Activated CD8-positive, alpha-beta T cell treated with anti-CD3 and anti-CD28 coated beads for 36 hours (primary cell): ENCODE measurements around the gene CUTA. TPM values are rescaled to one million over a fixed set of nuclear protein-coding genes. Genes with fewer than 3 reads are reported as not detected.
A peak's percentile ranks its signal among the peaks of the same experiment; 100 is the strongest.

Experiments
- ATAC-seq: fragments of 200-7000 bp; cut with Tn5 transposase; one replicate; pipeline ENCODE4 v1.10.0; 2021; ENCODE audit warnings: mild to moderate bottlenecking, moderate library complexity
- CTCF ChIA-PET: fragments of 350-600 bp; sonication (Branson Sonifier 250); formaldehyde crosslinking; loops from one replicate; lab custom pipeline; 2021; ENCODE audit warnings: antibody characterized with exemption; lab: Charles Lee
- POLR2A ChIA-PET: fragments of 350-600 bp; sonication (Branson Sonifier 250); formaldehyde crosslinking; loops from one replicate; lab custom pipeline; 2021; ENCODE audit warnings: antibody characterized with exemption; lab: Charles Lee
- DNase-seq: peaks from one replicate; pipeline ENCODE4 v3.0.0-alpha.2; 2020
- H3K27ac Mint-ChIP-seq: one replicate; pipeline ENCODE4 v1.8.0; 2021; ENCODE audit warnings: mild to moderate bottlenecking, mixed read lengths
- H3K27me3 Mint-ChIP-seq: one replicate; pipeline ENCODE4 v1.8.0; 2021; ENCODE audit warnings: mixed read lengths
- H3K36me3 Mint-ChIP-seq: one replicate; pipeline ENCODE4 v1.8.0; 2021; ENCODE audit warnings: low read depth, mixed read lengths
- H3K4me1 Mint-ChIP-seq: one replicate; pipeline ENCODE4 v1.8.0; 2021; ENCODE audit warnings: low read depth, mixed read lengths
- H3K4me3 Mint-ChIP-seq: one replicate; pipeline ENCODE4 v1.8.0; 2021; ENCODE audit warnings: mild to moderate bottlenecking, moderate library complexity, mixed read lengths
- H3K9me3 Mint-ChIP-seq: one replicate; pipeline ENCODE4 v1.8.0; 2021; ENCODE audit warnings: mixed read lengths
- CTCF ChIP-seq: fragments of 200-600 bp; IDR thresholded peaks from one replicate; pipeline ENCODE4 v1.8.0; 2022; ENCODE audit warnings: antibody characterized with exemption, mild to moderate bottlenecking
- intact Hi-C: fragments of 100-400 bp; cut with micrococcal nuclease; formaldehyde crosslinking; loops from one replicate; pipeline ENCODE4 v1.10.0; 2022
- total RNA-seq, 2 experiments: library from RNA; stranded (reverse); gene quantifications; one replicate each; pipeline ENCODE4 v1.2.3, GENCODE V29; 2021

CUTA gene
- total RNA-seq, 2 experiments from 2014 or later: 155 to 160 TPM

GRCh38 chr6:33416386-33417127 is 1.4 kb downstream of the CUTA start:
- ATAC-seq (no peak), DNase-seq (peak; percentile 60)
- H3K36me3 Mint-ChIP-seq: peaks cover 37% of the 10 kb centered on the region
- H3K27ac Mint-ChIP-seq: peak overlapping the region; percentile 100
- peak overlapping the region; percentile 98 for H3K4me3 Mint-ChIP-seq
- intact Hi-C loops: no loop called here
- TF ChIP-seq CTCF: no peak
- H3K27me3 Mint-ChIP-seq: no peaks in the 10 kb centered on the region
- ChIA-PET POLR2A (interaction anchor here (0.8 to 5.4 kb wide), 11 partner anchors 9 to 163 kb away, joined by 3 to 46 read pairs (median 4); partner anchors contain the start of genes B3GALT4 and ZBTB9), CTCF (interaction anchor here (1.4 to 1.5 kb wide), 2 partner anchors 9 to 26 kb away, joined by 3 to 4 read pairs; no protein-coding TSS in a partner anchor)
- no peaks in the 10 kb centered on the region for H3K9me3 Mint-ChIP-seq
- H3K4me1 Mint-ChIP-seq: peaks cover 70% of the 10 kb centered on the region

GRCh38 chr6:33415831-33416230 is 2.1 kb downstream of the CUTA start:
- no peak for DNase-seq
- ATAC-seq: no peak
- Mint-ChIP-seq H3K36me3 (peaks cover 37% of the 10 kb centered on the region), H3K27ac (peak overlapping the region; percentile 100), H3K27me3 (no peaks in the 10 kb centered on the region), H3K4me1 (peaks cover 66% of the 10 kb centered on the region), H3K9me3 (no peaks in the 10 kb centered on the region), H3K4me3 (peak overlapping the region; percentile 98)
- TF ChIP-seq CTCF: no peak
- ChIA-PET POLR2A (interaction anchor here (0.9 to 5.4 kb wide), 3 partner anchors 10 to 139 kb away, joined by 3 to 46 read pairs (median 6); partner anchors contain the start of gene B3GALT4), CTCF (interaction anchor here (1.3 to 1.5 kb wide), 3 partner anchors 9 to 25 kb away, joined by 3 to 4 read pairs (median 4); no protein-coding TSS in a partner anchor)
- intact Hi-C loops: no loop called here

- Mint-ChIP-seq H3K27ac (peak overlapping the region; percentile 100), H3K27me3 (no peaks in the 10 kb centered on the region), H3K4me3 (no peak overlapping the region), H3K9me3 (no peaks in the 10 kb centered on the region), H3K4me1 (peaks cover 68% of the 10 kb centered on the region), H3K36me3 (peaks cover 37% of the 10 kb centered on the region)
- ChIA-PET POLR2A (interaction anchor here (1.6 to 5.4 kb wide), 2 partner anchors 11 to 15 kb away, joined by 7 to 46 read pairs; no protein-coding TSS in a partner anchor), CTCF (interaction anchor here (0.8 to 1.6 kb wide), 3 partner anchors 17 to 78 kb away, joined by 3 to 4 read pairs (median 3); no protein-coding TSS in a partner anchor)
- DNase-seq (peak; percentile 42), ATAC-seq (no peak)
- peak; percentile 37 for TF ChIP-seq CTCF
- intact Hi-C loops: no loop called here
Observed at GRCh38 chr6:33414592-33415271, 3.2 kb downstream of the CUTA start.

GRCh38 chr6:33413241-33414120 is 4.4 kb downstream of the CUTA start:
- Mint-ChIP-seq H3K9me3 (no peaks in the 10 kb centered on the region), H3K27me3 (no peaks in the 10 kb centered on the region), H3K4me1 (peaks cover 62% of the 10 kb centered on the region), H3K4me3 (no peak overlapping the region), H3K27ac (peak overlapping the region; percentile 100), H3K36me3 (peaks cover 40% of the 10 kb centered on the region)
- no peak for TF ChIP-seq CTCF
- ChIA-PET CTCF (interaction anchor here (0.8 to 1.6 kb wide), 3 partner anchors 13 to 77 kb away, joined by 3 read pairs; no protein-coding TSS in a partner anchor), POLR2A (interaction anchor here (1.1 to 1.8 kb wide), 3 partner anchors 12 to 142 kb away, joined by 3 to 7 read pairs (median 7); partner anchors contain the start of genes RPS18 and VPS52)
- DNase-seq (no peak), ATAC-seq (no peak)
- intact Hi-C loops: no loop called here
